Epithelial cell of proximal tubule (primary cell): ENCODE measurements around the gene JPH3. TPM values are rescaled to one million over a fixed set of nuclear protein-coding genes. Genes with fewer than 3 reads are reported as not detected.

Experiments
- DNase-seq: peaks from one replicate; pipeline ENCODE4 v3.0.0-alpha.2; 2011; ENCODE audit warnings: low read depth
- H3K4me3 ChIP-seq: 2 replicates; pipeline ENCODE4 v1.5.1; 2011; ENCODE audit warnings: low read depth, mild to moderate bottlenecking, low read length
- CTCF ChIP-seq: conservative IDR thresholded peaks from 2 replicates; pipeline ENCODE4 v1.5.1; 2012; ENCODE audit warnings: low read depth, mild to moderate bottlenecking, low read length
- total RNA-seq: library from RNA; depleted of rRNA; stranded (reverse); fragments of >200 nt; gene quantifications from 2 replicates; pipeline ENCODE4 v1.2.3, GENCODE V29; 2015

The JPH3 gene
- total RNA-seq, 1 donor from 2014 or later = 0.40 TPM

GRCh38 chr16:87685405-87685755 lies 83.1 kb downstream of the JPH3 start:
- H3K4me3 ChIP-seq = no peak overlapping the region
- TF ChIP-seq CTCF = no peak
- DNase-seq = no peak

- H3K4me3 ChIP-seq = no peak overlapping the region
- DNase-seq = no peak
- no peak for TF ChIP-seq CTCF
Measured at GRCh38 chr16:87685766-87686165, 83.5 kb downstream of the JPH3 start.

GRCh38 chr16:87686697-87687096 lies 84.4 kb downstream of the JPH3 start:
- no peak for TF ChIP-seq CTCF
- H3K4me3 ChIP-seq = no peak overlapping the region
- no peak for DNase-seq

- H3K4me3 ChIP-seq = no peak overlapping the region
- no peak for TF ChIP-seq CTCF
- no peak for DNase-seq
Measured at GRCh38 chr16:87687126-87687910, 85.0 kb downstream of the JPH3 start.

- no peak overlapping the region for H3K4me3 ChIP-seq
- no peak for DNase-seq
- no peak for TF ChIP-seq CTCF
Measured at GRCh38 chr16:87687998-87688529, 85.8 kb downstream of the JPH3 start.

- H3K4me3 ChIP-seq = no peak overlapping the region
- TF ChIP-seq CTCF = no peak
- no peak for DNase-seq
Measured at GRCh38 chr16:87688876-87689815, 86.8 kb downstream of the JPH3 start.
